Endothelial cell of umbilical vein (primary cell): ENCODE measurements around the gene ACCSL. TPM values are rescaled to one million over a fixed set of nuclear protein-coding genes. Genes with fewer than 3 reads are reported as not detected.

ENCODE experiments used
- BruUV-seq: library from RNA; stranded (reverse); fragments of 400-500 nt; replicated peaks from 2 replicates; lab custom pipeline; 2021; lab: Mats Ljungman, UMichigan
- CTCF ChIA-PET: fragments of 300-600, 350-600 bp; sonication (Branson Sonifier 250); formaldehyde crosslinking; loops from one replicate; lab custom pipeline; 2021; ENCODE audit warnings: antibody characterized with exemption, inconsistent platforms; lab: Charles Lee
- POLR2A ChIA-PET: fragments of 300-600, 350-600 bp; sonication (Branson Sonifier 250); formaldehyde crosslinking; loops from one replicate; lab custom pipeline; 2021; ENCODE audit warnings: antibody characterized with exemption, inconsistent platforms; lab: Charles Lee
- DNase-seq: peaks from one replicate; pipeline ENCODE4 v3.0.0-alpha.2; 2011; ENCODE audit warnings: low read depth, low spot score
- FAIRE-seq: peaks from 2 replicates; lab custom pipeline; 2011; peaks lifted over from hg19 to GRCh38; lab: Jason Lieb, UNC
- H2AFZ ChIP-seq: 2 replicates; pipeline ENCODE4 v1.6.0; 2012; ENCODE audit warnings: low read depth, low read length, control low read depth, inconsistent platforms
- H3K27ac ChIP-seq: 2 replicates; pipeline ENCODE4 v1.5.1; 2011; ENCODE audit warnings: low read depth, mild to moderate bottlenecking, control low read depth, low read length, moderate library complexity; ENCODE audit not compliant: insufficient read depth
- H3K27me3 ChIP-seq, 2 experiments: 2 replicates each; pipeline versions ENCODE4 v1.6.0 to v1.6.1; 2011; ENCODE audit warnings: low read length in 2 of 2, mixed read lengths in 1 of 2; ENCODE audit not compliant: control insufficient read depth in 2 of 2, insufficient read depth in 2 of 2
- H3K36me3 ChIP-seq, 2 experiments: 2 replicates in 1 of 2; 3 replicates in 1 of 2; pipeline ENCODE4 v1.5.1; 2011; ENCODE audit warnings: low read length in 2 of 2, mild to moderate bottlenecking in 1 of 2, moderate library complexity in 1 of 2; ENCODE audit not compliant: control insufficient read depth in 2 of 2, insufficient read depth in 2 of 2; ENCODE audit errors: extremely low read depth in 1 of 2
- H3K4me1 ChIP-seq: 3 replicates; pipeline ENCODE4 v1.5.1; 2011; ENCODE audit warnings: mild to moderate bottlenecking, low read length; ENCODE audit not compliant: control insufficient read depth, insufficient read depth; ENCODE audit errors: extremely low read depth
- H3K4me2 ChIP-seq: 2 replicates; pipeline ENCODE4 v1.6.1; 2011; ENCODE audit warnings: low read length, control low read depth, mixed read lengths; ENCODE audit not compliant: insufficient read depth
- H3K4me3 ChIP-seq, 3 experiments: fragments of 200-600 bp in 1 of 3; sonication (generic), shearing (Covaris generic) in 1 of 3; replicated peaks in 1 of 3; 2 replicates each; pipeline ENCODE4 v1.5.1; 2011 to 2016; ENCODE audit warnings: control low read depth in 3 of 3, low read length in 3 of 3, mild to moderate bottlenecking in 2 of 3, inconsistent platforms in 1 of 3, low read depth in 1 of 3, moderate library complexity in 1 of 3; ENCODE audit not compliant: insufficient read depth in 1 of 3
- H3K79me2 ChIP-seq: 2 replicates; pipeline ENCODE4 v1.6.0; 2012; ENCODE audit warnings: low read length, inconsistent platforms; ENCODE audit not compliant: control insufficient read depth, insufficient read depth
- H3K9ac ChIP-seq: replicated peaks from 2 replicates; pipeline ENCODE3; 2011; ENCODE audit warnings: low read length, control low read depth; ENCODE audit not compliant: insufficient read depth; ENCODE audit errors: extremely low read depth
- H3K9me1 ChIP-seq: replicated peaks from 3 replicates; pipeline ENCODE4 v1.6.0; 2011; ENCODE audit warnings: mild to moderate bottlenecking, low read length; ENCODE audit not compliant: control insufficient read depth, insufficient read depth; ENCODE audit errors: extremely low read depth
- H3K9me3 ChIP-seq: replicated peaks from 2 replicates; pipeline ENCODE4 v1.5.1; 2012; ENCODE audit warnings: low read length, inconsistent platforms; ENCODE audit not compliant: control insufficient read depth, insufficient read depth
- H4K20me1 ChIP-seq: replicated peaks from 2 replicates; pipeline ENCODE3; 2011; ENCODE audit warnings: mild to moderate bottlenecking, low read length; ENCODE audit not compliant: control insufficient read depth, insufficient read depth; ENCODE audit errors: extremely low read depth
- CTCF ChIP-seq, 2 donors: IDR thresholded peaks; 1 replicate in 1 of 2; 2 replicates in 1 of 2; pipeline ENCODE4 v1.5.1; 2011; ENCODE audit warnings: low read length in 2 of 2, mild to moderate bottlenecking in 2 of 2, moderate library complexity in 2 of 2, control low read depth in 1 of 2, inconsistent platforms in 1 of 2, low read depth in 1 of 2; ENCODE audit not compliant: insufficient read depth in 1 of 2; ENCODE audit errors: extremely low read depth in 1 of 2
- EZH2 ChIP-seq: IDR thresholded peaks from 2 replicates; pipeline ENCODE4 v1.6.1; 2012; ENCODE audit warnings: borderline replicate concordance, low read depth, mild to moderate bottlenecking, moderate library complexity, low read length, inconsistent platforms; ENCODE audit not compliant: severe bottlenecking
- FOS ChIP-seq: IDR thresholded peaks from 2 replicates; pipeline ENCODE4 v1.6.1; 2011; ENCODE audit warnings: mild to moderate bottlenecking, low read length, moderate library complexity, borderline replicate concordance; ENCODE audit not compliant: insufficient read depth
- GATA2 ChIP-seq: IDR thresholded peaks from 2 replicates; pipeline ENCODE4 v1.7.0; 2011; ENCODE audit warnings: low read depth, mild to moderate bottlenecking, moderate library complexity, mixed read lengths, low read length; ENCODE audit not compliant: insufficient read length, insufficient read depth
- JUN ChIP-seq: IDR thresholded peaks from 2 replicates; pipeline ENCODE4 v1.6.1; 2011; ENCODE audit warnings: borderline replicate concordance, low read depth; ENCODE audit not compliant: insufficient read length, insufficient read depth
- MYC ChIP-seq: IDR thresholded peaks from one replicate; pipeline ENCODE4 v1.6.1; 2011; ENCODE audit warnings: mild to moderate bottlenecking, low read depth, low read length
- POLR2A ChIP-seq: IDR thresholded peaks from 2 replicates; pipeline ENCODE4 v1.6.1; 2012; ENCODE audit warnings: low read depth, mild to moderate bottlenecking, control low read depth, low read length
- POLR2AphosphoS5 ChIP-seq: IDR thresholded peaks from 2 replicates; pipeline ENCODE4 v1.6.1; 2012; ENCODE audit warnings: low read depth, mild to moderate bottlenecking, control low read depth, low read length, moderate library complexity; ENCODE audit not compliant: insufficient read depth
- dilution Hi-C: fragments of 300-500 bp; cut with MboI; formaldehyde crosslinking; loops from one replicate; pipeline ENCODE4 v1.15.0; 2019; ENCODE audit warnings: low sequenced_read_pairs; ENCODE audit not compliant: extremely low pct_ligation_motif_present
- intact Hi-C: fragments of 100-400 bp; cut with micrococcal nuclease; formaldehyde crosslinking; loops from one replicate; pipeline ENCODE4 v1.10.0; 2022
- polyA plus RNA-seq, 4 experiments: library from polyadenylated mRNA; depleted of rRNA in 3 of 4; stranded (reverse) in 3 of 4; unstranded in 1 of 4; fragments of >200 nt; gene quantifications; 2 replicates each; pipeline versions ENCODE4 v1.2.1 to v1.2.3, GENCODE V29; 2011 to 2012; ENCODE audit warnings: missing spikeins in 1 of 4
- total RNA-seq: library from RNA; stranded (reverse); gene quantifications from 2 replicates; pipeline ENCODE4 v1.2.3, GENCODE V29; 2021
- TF ChIP-seq, protein P1 (sequence below): IDR thresholded peaks from 2 replicates; pipeline ENCODE4 v1.6.1; 2011; ENCODE audit not compliant: insufficient read depth, insufficient read length

The ACCSL gene
- total and polyA plus RNA-seq, 2 donors (not counting 3 experiments of a cell fraction or from before 2014, with no cell fraction given) = not detected

GRCh38 chr11:44024977-44025376 lies 22.8 kb upstream of the ACCSL start:
- intact Hi-C loops (no loop called here), dilution Hi-C loops (no loop called here)
- CTCF ChIA-PET = no interaction called here

More at GRCh38 chr11:44024977-44025376, 22.8 kb upstream of the ACCSL start:
- no TSS peak for BruUV-seq
- H2AFZ ChIP-seq = no peak overlapping the region
- no peaks in the 10 kb centered on the region for H4K20me1 ChIP-seq
- no peak for TF ChIP-seq JUN
- TF ChIP-seq GATA2 = no peak
- no peak for TF ChIP-seq POLR2A
- no peak for TF ChIP-seq FOS
- TF ChIP-seq MYC = no peak
- no peak for TF ChIP-seq POLR2AphosphoS5
- TF ChIP-seq CTCF (IDR thresholded peaks at IDR 0.05; ENCODE audit: extremely low read depth in 1 of 2, insufficient read depth in 1 of 2, low read depth in 1 of 2, low read length in 2 of 2) = no peak
- TF ChIP-seq, protein P1, sequence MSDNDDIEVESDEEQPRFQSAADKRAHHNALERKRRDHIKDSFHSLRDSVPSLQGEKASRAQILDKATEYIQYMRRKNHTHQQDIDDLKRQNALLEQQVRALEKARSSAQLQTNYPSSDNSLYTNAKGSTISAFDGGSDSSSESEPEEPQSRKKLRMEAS = no peak
- TF ChIP-seq EZH2 = no peak
- no peaks in the 10 kb centered on the region for H3K36me3 ChIP-seq
- H3K27me3 ChIP-seq = peaks cover 3 to 15% of the 10 kb centered on the region in 2 experiments
- no peak overlapping the region for H3K4me3 ChIP-seq
- H3K79me2 ChIP-seq = no peaks in the 10 kb centered on the region
- DNase-seq (no peak), FAIRE-seq (no peak)
- POLR2A ChIA-PET = no interaction called here
- no peaks in the 10 kb centered on the region for H3K4me1 ChIP-seq
- H3K4me2 ChIP-seq = no peak overlapping the region
- H3K9me3 ChIP-seq = no peaks in the 10 kb centered on the region
- no peaks in the 10 kb centered on the region for H3K9me1 ChIP-seq
- H3K27ac ChIP-seq = no peak overlapping the region
- H3K9ac ChIP-seq = no peak overlapping the region
